Renal pelvis (tissue), 12 donors: ENCODE data around the gene TOM1L2. TPM values are rescaled to one million over a fixed set of nuclear protein-coding genes. Genes with fewer than 3 reads are reported as not detected.

Source experiments
- DNase-seq: peaks from one replicate; pipeline ENCODE4 v3.0.0-alpha.2; 2013
- long read RNA-seq, 16 experiments: transcript quantifications; one replicate each; lab custom pipeline, GENCODE V29; 2026
- polyA plus RNA-seq, 3 donors: library from polyadenylated mRNA; unstranded; fragments of 120-200 nt; gene quantifications; one replicate each; pipeline ENCODE4 v1.2.1, GENCODE V29; 2013; ENCODE audit not compliant: insufficient read length in 3 of 3

The TOM1L2 gene
- polyA plus RNA-seq, result 10 to 100 TPM; 36.1 to 59.5 (median 52.6) TPM
- long read RNA-seq, donor 1, partial matches to known transcripts, result 0 of 5 reads
- long read RNA-seq, donor 1, other reads (novel, unspliced or antisense), result 0 of 5 reads
- long read RNA-seq, donor 2, partial matches to known transcripts, result 0 of 4 reads
- long read RNA-seq, donor 2, other reads (novel, unspliced or antisense), result 0 of 4 reads
- long read RNA-seq, donor 3, partial matches to known transcripts, result 0 of 2 reads
- long read RNA-seq, donor 3, other reads (novel, unspliced or antisense), result 0 of 2 reads
- long read RNA-seq, donor 4, partial matches to known transcripts, result 0 of 5 reads
- long read RNA-seq, donor 4, other reads (novel, unspliced or antisense), result 0 of 5 reads
- long read RNA-seq, donor 5, transcript TOM1L2-202 (15 exons, 2,418 nt), result major isoform, 5 of 6 reads
- long read RNA-seq, donor 5, partial matches to known transcripts, result 0 of 6 reads
- long read RNA-seq, donor 5, other reads (novel, unspliced or antisense), result 0 of 6 reads
- long read RNA-seq, donor 6, full-length matches to known transcripts, result 11 of 11 reads
- long read RNA-seq, donor 6, partial matches to known transcripts, result 0 of 11 reads
- long read RNA-seq, donor 6, other reads (novel, unspliced or antisense), result 0 of 11 reads
- long read RNA-seq, donor 7, partial matches to known transcripts, result 0 of 8 reads
- long read RNA-seq, donor 7, other reads (novel, unspliced or antisense), result 0 of 8 reads
- long read RNA-seq, donor 8, partial matches to known transcripts, result 0 of 4 reads
- long read RNA-seq, donor 8, other reads (novel, unspliced or antisense), result 0 of 4 reads
- long read RNA-seq, donor 9, full-length matches to known transcripts, result 10 of 10 reads
- long read RNA-seq, donor 9, partial matches to known transcripts, result 0 of 10 reads
- long read RNA-seq, donor 9, other reads (novel, unspliced or antisense), result 0 of 10 reads
- long read RNA-seq, donor 10, transcript TOM1L2-206 (3 exons, 680 nt), result major isoform, 5 of 14 reads
- long read RNA-seq, donor 10, partial matches to known transcripts, result 6 of 14 reads
- long read RNA-seq, donor 10, other reads (novel, unspliced or antisense), result 0 of 14 reads
- long read RNA-seq, donor 11, partial matches to known transcripts, result 0 of 4 reads
- long read RNA-seq, donor 11, other reads (novel, unspliced or antisense), result 0 of 4 reads
- long read RNA-seq, donor 12, full-length matches to known transcripts, result 14 of 14 reads
- long read RNA-seq, donor 12, partial matches to known transcripts, result 0 of 14 reads
- long read RNA-seq, donor 12, other reads (novel, unspliced or antisense), result 0 of 14 reads
- long read RNA-seq, donor 13, partial matches to known transcripts, result 5 of 13 reads
- long read RNA-seq, donor 13, other reads (novel, unspliced or antisense), result 0 of 13 reads
- long read RNA-seq, donor 14, result 0 reads
- long read RNA-seq, donor 15, result 0 reads
- long read RNA-seq, donor 16, partial matches to known transcripts, result 0 of 5 reads
- long read RNA-seq, donor 16, other reads (novel, unspliced or antisense), result 0 of 5 reads

GRCh38 chr17:17972126-17972951 lies at the start of gene TOM1L2, which contains the start of gene DRC3:
Gene TOM1L2, minus strand, starts transcription at chr17:17972400. Its CDS starts 87 bp downstream, at chr17:17972313.
Gene DRC3, plus strand, starts transcription at chr17:17972862. Its CDS starts 4,737 bp downstream, at chr17:17977599.
- peak; percentile 100 for DNase-seq

GRCh38 chr17:18021372-18021771 lies 49.2 kb upstream of the TOM1L2 start:
- DNase-seq, result no peak

DNA sequence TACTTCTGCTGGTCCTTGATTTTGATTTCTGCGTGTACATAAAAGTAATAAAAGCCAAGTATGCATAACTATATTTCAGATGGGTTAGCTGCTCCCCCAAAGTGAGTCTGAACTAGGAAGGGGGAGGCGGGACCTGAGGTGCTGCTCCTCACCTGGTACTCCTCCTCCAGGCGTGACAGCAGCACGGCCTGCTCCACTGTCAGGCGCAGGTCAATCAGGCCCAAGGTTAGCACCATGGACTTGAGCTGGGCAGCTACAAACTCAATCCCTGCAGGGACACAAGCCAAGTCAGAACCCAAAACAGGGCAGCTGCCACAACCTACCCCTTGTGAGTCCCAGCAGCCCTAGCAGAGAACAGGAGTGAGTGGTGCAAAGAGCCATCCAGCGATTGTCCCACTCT lies 48.8 kb upstream of the TOM1L2 start:
- no peak for DNase-seq

DNA sequence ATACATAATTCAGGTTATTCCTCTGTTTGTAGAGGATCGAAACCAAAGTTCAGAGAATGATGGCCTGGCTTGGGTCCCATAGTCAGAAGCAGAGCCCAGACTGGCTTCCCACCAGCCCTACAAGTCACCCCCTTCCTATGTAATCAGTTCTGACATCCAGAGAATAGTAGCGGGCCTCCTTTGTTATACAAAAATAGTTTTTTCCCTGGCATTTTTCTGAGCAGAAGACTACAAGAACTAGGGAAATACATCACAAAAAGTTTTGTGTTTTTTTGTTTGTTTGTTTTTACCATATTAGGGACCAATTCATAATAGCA lies 47.6 kb upstream of the TOM1L2 start:
- DNase-seq, result no peak

GRCh38 chr17:18018411-18018921 lies 46.3 kb upstream of the TOM1L2 start:
- no peak for DNase-seq

DNA sequence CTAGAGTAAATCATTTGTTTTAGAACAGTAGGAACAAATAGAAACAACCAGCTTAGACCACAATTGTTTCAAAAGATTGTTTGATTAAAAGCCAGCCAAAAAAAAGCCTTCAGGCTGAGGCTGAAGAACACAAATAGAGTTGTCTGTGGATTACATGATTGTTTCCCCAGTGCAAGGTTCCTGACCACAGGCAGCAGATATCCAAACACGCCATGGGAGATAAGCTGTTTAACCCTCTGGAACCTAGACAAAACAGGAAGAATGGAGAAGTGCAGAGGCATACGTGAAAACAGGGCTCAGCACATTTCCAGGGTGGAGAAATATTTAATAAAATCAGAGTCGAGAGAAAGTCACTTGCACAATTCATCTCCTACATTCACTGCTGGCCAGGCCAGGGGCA lies 45.8 kb upstream of the TOM1L2 start:
- DNase-seq, result no peak

GRCh38 chr17:18016426-18016825 lies 44.2 kb upstream of the TOM1L2 start:
- DNase-seq, result no peak

GRCh38 chr17:18015593-18015992 lies 43.4 kb upstream of the TOM1L2 start:
- DNase-seq, result no peak

DNA sequence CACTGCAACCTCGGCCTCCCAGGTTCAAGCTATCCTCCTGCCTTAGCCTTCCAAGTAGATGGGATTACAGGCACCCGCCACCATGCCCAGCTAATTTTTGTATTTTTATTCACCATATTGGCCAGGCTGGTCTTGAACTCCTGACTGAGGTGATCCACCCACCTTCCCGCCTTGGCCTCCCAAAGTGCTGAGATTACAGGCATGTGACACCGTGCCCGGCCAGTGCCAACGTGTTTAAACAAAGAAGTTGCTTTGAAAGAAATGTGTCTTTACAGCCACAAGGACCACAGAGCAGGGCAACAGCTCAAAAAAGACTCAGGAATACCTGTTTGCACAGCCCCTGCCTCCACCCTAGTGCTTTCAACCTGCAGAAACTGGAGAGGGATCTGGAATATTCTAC lies 41.8 kb upstream of the TOM1L2 start:
- DNase-seq, result no peak

DNA sequence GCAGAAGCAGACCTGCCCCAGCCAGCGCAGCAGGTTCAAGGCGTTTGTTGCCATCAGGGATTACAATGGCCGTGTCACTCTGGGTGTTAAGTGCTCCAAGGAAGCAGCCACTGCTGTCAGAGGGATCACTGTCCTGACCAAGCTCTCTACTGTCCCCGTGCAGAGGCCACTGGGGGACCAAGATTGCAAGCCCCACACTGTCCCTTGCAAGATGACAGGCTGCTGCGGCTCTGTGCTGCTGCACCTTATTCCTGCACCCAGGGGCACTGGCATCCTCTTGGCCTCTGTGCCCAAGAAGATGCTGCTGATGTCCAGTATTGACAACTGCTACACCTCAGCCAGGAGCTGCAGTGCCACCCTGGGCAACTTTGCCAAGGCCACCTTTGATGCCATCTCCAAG lies 39.1 kb upstream of the TOM1L2 start:
- no peak for DNase-seq

DNA sequence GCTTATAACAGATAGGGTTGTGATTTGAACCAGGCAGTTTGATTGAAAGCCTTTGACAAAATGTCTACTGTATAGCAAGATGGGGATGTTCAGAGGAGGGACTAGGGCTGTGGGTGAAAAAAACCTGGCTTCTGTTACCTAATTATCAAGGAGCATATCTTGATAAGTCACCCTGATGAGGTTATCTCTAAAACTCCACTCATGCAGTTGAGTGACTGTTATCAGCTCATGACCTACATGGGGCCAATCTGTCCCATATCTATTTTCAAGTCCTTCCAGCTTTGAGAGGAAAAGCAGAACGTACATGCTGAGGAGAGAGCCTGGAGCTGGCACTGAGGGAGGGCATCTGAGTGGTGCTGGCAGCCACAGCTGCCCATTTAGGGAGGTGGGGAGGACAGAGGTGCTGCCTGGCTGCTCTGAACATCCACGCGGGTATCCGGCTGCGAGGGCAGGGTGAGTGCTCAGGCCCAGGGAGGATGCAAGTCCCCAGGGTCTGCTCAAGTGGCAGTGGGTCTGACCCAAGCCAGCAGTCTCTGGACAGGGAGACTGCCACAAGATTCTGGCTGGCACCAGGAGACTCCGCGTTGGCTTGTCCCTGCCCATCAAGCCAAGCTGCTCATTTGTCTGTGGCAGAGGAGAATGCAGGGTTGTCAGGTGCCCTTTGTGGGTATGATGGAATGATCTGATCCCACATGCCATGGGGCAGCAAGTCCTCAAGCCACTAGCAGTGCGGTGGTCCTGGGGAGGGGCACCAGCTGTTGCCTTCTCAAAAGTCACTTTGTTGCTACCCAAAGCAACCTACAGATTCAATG lies 37.6 kb upstream of the TOM1L2 start:
- no peak for DNase-seq

GRCh38 chr17:18008496-18009268 lies 36.5 kb upstream of the TOM1L2 start:
- no peak for DNase-seq

- no peak for DNase-seq
These were observed 34.5 kb upstream of the TOM1L2 start for GRCh38 chr17:18006495-18007239.

GRCh38 chr17:18005496-18005895 lies 33.3 kb upstream of the TOM1L2 start:
- DNase-seq, result no peak

DNA sequence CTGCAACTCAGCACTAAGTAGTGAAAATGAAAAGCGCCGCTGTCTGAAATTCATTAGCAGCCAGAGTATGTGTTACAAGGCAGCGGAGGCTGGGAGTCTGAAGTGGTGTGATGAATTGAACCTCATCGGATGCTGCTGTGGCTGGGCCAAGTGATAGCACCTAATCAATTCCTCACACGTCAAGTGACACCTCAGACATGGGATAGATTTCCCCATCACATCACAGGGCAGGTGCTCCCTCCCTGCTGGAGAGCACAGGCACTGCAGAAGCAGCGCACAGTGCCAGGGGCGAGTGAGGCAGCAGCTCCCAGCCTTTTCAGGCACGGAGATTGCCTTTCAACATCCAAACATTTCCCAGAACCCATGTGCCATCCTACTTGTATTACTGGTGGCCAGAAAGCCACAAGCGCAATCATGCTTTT lies 32.7 kb upstream of the TOM1L2 start:
- peak; percentile 54 for DNase-seq

DNA sequence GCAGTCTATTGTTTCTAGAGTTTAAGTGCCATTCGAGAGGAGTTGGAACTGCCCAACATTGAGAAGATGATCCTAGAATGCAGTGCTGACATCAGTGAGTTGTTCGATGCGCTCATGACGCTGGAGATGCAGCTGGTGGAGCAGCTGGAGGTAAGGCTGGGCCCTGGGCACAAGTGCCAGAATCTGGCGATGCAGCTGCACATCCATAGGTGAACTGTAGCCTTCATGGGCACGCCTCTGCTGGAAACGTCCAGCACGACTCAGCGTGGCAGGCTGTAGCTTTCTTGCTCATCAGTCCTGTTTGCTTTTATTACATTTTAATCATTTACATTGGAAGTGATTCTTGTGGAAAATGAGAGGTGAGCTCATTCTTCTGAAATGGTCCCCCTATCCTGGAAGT lies 32.1 kb upstream of the TOM1L2 start:
- DNase-seq, result no peak

DNA sequence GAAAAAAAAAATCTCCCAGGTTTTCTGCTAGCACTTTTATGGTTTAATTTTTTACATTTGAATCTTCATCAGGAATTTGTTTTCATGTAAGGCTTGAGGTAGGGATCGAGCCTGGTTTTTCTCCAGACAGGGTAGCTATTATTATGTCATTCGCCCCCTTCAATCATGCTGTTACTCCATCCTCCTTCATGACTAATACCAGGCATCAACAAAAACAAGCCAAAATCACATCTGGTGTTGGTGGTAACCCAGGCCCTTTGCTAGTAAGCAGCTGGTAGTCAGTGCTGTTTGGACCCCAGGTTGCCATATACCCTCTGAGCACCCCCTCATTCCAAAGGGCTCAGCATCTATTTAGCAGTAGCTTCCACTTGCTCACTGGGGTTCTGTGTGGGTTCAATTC lies 30.0 kb upstream of the TOM1L2 start:
- DNase-seq, result no peak

GRCh38 chr17:18000030-18000408 lies 27.8 kb upstream of the TOM1L2 start:
- DNase-seq, result no peak
